DND-41 (cell line): Measurements from ENCODE around the gene GTF2F1.

ENCODE experiments used
- EZH2 ChIP-seq: IDR thresholded peaks from 3 replicates; pipeline ENCODE4 v1.6.1; 2012; ENCODE audit warnings: borderline replicate concordance, low read depth, mild to moderate bottlenecking, moderate library complexity, low read length, inconsistent platforms; ENCODE audit not compliant: severe bottlenecking
- TF ChIP-seq, protein P1 (sequence below): IDR thresholded peaks from 2 replicates; pipeline ENCODE4 v1.5.1; 2012; ENCODE audit warnings: borderline replicate concordance, low read length, moderate library complexity, mild to moderate bottlenecking; ENCODE audit not compliant: poor library complexity, severe bottlenecking; ENCODE audit errors: extremely low read depth

DNA sequence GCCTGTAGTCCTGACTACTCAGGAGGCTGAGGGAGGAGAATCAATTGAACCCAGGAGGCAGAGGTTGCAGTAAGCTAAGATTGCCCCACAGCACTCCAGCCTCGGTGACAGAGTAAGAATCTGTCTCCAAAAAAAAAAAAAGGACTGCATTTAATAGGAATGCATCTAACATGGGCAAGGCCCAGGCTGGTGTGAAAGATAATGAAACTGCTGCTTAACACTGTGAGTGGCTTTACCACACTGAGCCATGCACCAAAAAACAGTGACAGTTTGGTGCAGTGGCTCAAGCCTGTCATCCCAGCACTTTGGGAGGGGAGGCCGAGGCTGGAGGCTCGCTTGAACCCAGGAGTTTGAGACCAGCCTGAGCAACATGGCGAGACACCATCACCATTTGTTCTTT, 8.6 kb downstream of the GTF2F1 start:
- TF ChIP-seq, protein P1, sequence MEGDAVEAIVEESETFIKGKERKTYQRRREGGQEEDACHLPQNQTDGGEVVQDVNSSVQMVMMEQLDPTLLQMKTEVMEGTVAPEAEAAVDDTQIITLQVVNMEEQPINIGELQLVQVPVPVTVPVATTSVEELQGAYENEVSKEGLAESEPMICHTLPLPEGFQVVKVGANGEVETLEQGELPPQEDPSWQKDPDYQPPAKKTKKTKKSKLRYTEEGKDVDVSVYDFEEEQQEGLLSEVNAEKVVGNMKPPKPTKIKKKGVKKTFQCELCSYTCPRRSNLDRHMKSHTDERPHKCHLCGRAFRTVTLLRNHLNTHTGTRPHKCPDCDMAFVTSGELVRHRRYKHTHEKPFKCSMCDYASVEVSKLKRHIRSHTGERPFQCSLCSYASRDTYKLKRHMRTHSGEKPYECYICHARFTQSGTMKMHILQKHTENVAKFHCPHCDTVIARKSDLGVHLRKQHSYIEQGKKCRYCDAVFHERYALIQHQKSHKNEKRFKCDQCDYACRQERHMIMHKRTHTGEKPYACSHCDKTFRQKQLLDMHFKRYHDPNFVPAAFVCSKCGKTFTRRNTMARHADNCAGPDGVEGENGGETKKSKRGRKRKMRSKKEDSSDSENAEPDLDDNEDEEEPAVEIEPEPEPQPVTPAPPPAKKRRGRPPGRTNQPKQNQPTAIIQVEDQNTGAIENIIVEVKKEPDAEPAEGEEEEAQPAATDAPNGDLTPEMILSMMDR, result no peak
- no peak for TF ChIP-seq EZH2
